GM21360 (cell line): ENCODE measurements around the gene STC2.
"Not testable (repeated sequence)": the region's sequence is repeated elsewhere in the genome, so short reads cannot be mapped to it uniquely, and the experiment has no call there.

ENCODE experiments used
- ATAC-seq: cut with Tn5 transposase; IDR thresholded peaks from one replicate; pipeline ENCODE4 v1.9.1; 2021; ENCODE audit warnings: mild to moderate bottlenecking, moderate library complexity; ENCODE audit not compliant: unreplicated experiment

STC2 gene, protein sequence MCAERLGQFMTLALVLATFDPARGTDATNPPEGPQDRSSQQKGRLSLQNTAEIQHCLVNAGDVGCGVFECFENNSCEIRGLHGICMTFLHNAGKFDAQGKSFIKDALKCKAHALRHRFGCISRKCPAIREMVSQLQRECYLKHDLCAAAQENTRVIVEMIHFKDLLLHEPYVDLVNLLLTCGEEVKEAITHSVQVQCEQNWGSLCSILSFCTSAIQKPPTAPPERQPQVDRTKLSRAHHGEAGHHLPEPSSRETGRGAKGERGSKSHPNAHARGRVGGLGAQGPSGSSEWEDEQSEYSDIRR

DNA sequence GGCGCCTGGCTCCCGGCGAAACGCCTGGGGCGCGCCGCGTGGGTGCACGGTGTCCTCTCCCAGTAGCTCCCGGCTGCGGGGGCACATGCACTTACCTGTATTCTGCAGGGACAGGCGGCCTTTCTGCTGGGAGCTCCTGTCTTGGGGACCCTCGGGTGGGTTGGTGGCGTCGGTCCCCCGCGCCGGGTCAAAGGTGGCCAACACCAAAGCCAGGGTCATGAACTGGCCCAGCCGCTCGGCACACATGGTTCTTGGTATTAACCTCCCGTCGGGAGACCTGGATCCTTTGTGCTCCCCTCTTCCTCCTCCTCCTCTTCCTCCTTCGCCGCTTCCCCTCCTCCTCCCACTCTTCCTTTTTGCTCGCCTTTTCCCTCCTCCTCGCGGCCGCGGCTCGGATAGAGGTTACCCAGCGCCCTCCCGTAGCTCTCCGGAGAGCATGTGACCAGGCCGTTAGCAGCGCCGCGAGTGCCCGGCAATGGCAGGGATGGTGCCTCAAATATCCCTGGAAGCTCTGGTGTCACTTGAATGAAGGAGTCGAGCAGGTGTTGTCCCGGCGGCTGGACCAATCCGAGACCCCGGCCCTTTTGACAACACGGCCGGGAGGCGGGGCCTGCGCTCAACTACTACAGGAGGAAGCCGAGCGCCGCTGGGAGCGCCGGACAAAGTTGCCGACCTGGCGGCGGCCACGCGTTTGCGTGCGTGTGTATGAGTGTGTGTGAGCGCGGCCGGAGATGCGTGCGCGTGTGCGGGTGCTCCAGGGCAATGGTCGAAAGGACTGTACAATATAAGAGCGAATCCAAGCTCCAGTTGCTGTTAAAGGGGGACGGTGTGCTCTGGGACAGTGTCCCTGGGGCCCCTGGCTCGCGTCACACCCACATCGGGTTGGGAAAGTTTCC lies at the start of gene STC2:
TSS of gene STC2 (minus strand) at position 467 of the 896 bp plus-strand sequence. CDS start at position 246, 221 bp downstream.
- peak; percentile 54 for ATAC-seq

- no peak for ATAC-seq
These were observed 43.2 kb upstream of the STC2 start for GRCh38 chr5:173371400-173371799.

GRCh38 chr5:173363406-173363805 lies 35.2 kb upstream of the STC2 start:
- not testable (repeated sequence) for ATAC-seq

DNA sequence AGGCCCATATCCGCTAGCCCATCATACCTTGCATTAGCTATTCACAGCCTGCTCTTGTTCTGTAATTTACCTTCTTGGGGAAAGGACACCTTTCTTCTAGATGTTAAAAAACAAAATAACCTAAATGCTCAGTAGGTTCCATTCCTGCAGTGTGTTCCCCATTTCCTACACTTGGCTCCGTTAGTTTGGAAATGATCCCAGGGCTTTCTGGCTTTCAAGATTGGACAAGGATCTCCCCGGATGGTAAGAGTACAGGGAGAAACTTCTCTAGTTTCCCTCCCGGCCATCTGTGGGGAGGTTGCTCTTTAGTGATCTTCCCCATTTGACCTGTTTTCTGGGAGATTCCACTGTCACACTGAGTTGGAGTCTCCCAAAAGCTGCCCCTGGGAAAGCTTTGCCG lies 27.3 kb upstream of the STC2 start:
- ATAC-seq: no peak

DNA sequence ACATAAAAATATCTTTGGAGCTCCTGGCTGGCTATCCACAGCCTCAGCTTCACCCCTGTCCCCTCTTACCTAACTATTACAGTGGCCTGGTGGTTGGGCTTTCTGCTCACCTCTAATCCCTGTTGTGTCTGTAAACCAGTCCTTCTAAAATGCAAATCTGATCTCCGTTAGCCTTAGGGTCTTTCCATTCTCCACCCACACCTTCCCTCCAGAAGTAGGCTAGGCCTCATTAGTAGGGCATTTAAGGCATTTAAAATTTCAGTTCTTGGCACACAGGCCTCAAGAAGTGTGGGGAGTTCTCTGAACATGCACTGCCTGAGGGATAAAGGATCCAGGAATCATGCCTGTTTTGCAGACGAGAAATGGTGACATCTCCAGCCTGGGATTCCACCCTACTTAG lies 26.4 kb upstream of the STC2 start:
- ATAC-seq: no peak

DNA sequence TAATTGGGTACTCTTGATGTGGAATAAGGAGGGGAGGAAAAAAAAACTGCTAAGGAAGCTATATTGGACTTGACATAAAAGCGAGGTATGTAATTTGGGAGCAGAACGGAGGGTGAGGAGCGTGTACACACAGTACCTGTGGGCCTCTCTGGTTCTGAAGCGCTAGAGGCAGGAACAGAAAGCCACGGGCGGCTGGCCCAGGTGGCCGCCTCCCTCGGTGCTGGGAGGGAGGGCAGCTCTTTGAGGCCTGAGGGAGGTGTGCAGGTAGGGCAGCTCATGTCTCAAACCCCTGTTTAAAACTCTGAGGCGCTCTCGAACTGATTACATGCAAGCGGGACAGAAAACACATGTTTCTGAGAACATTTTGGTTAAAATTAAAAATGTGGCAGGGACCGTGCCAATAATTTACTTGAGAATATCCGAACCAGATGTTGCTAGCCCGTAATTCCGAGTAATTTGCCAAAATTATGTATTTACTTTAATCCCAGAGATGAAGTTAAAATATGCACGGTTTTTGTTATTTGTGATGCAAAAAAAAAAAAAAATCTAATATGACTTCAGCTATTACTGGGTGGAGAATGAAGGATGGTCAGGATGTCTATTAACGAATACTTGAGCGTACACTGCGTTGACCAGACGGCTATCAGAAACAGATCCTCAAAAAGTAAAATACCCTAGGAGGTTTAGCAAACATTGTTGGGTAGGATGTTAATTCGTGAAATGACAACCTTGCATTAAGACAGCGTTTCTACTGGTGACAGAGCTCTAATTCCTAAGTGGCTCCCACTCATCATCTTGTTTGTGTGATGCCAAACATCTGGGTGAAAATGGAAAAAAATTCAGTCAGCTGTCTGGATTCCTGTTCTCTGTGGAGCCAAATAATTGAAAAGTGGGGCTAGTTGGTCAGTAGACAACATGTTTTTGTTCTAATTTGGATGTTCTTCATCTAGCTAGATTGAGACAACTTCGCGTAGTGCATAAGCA lies 24.4 kb upstream of the STC2 start:
- ATAC-seq: no peak

DNA sequence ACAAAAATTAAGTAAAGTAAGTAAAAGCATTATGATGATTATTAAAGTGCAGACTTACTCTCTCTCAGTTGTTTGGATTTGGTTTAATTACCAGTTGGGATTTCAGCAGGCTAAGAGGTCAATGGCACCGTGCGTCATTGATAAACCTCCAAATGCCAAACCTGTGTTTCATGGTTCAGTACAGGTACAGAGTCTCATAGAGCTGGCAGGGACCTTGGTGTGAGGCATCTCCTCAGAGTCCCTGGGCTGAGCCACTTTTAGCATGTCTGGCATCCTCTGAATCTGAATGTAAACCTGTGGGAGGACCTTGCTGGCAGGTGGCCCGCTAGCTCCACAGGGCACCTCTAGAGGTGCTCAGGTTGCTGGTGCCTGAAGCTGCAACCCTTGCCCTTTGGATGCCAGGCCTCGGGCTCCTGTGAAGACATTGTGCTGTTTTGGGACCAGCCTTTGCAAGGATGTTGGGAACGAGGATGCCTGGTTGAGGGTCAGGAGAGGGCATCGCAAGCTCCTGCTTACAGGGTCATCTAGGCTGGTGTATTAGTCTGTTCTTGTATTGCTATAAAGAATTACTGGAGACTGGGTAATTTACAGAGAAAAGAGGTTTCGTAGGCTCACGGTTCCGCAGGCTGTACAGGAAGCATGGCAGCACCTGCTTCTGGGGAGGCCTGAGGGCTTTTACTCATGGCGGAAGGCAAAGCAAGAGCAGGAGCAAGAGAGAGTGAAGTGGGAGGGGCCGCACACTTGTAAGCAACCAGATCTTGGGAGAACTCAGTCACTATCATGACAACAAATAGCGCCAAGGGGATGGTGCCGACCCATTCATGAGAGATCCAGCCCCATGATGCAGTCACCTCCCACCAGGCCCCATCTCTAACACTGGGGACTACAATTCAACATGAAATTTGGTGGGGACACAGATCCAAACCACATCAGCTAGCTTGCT lies 14.9 kb upstream of the STC2 start:
- ATAC-seq: no peak

DNA sequence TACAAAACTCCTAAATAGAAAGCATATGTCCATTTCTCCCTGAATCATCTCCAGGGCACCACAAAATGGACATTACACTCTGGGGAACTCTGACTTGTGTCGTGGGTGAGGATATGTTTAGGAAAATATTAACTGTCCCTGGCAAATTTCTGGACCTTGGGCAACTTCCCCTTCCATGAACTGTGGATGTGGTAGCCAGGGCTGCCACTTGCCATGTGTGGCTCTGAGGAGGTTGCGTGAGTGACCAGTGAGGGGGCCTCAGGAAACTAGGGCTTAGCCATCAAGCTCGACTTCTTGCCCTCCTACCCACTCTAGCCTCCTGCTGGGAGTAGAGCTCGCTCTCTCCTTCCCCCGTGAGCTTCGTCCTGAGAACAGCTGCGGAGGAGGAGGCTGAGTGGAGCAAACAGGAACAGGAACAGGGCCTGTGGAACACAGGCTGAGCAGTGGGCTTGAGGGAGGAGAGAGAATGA lies 13.8 kb upstream of the STC2 start:
- ATAC-seq: no peak

GRCh38 chr5:173340984-173341383 lies 12.8 kb upstream of the STC2 start:
- no peak for ATAC-seq

DNA sequence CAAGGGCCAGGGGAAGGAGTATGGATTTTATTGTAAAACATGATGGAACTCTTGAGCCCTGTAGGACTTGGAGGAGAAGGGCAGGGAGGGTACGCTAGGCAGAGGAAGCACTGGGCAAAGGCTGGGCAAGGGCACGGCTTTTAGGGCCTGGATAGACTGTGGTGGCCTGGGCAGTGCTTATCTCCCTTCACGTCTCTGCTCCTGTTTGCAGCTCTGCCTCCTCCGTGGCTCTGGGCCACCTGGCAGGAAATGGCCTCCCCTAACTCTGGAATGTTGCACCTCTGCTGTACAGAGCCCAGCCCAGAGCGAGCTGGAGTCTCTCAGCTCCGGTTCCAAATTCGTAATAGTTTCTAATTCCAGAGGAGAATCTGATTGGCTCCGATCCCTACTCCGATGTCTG lies 12.2 kb upstream of the STC2 start:
- no peak for ATAC-seq

DNA sequence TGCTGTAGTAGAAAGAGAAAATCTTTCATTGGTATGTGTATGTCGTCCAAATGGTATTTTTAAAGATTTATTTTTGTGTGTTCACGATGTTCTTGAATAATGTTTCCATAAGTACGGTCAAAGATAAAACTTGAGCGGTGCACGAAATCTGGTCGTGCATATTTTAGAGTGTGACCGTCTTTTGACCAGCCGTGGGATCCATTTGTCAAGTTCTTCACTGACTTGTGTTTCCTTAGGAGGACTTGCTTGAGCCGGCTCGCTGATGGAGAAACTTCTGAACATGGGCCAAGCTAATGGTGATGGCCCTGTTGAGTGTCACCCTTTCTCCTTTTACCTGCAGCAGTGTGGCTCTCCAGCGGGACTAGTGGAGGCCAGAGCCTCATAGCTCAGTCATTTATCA lies 11.1 kb upstream of the STC2 start:
- ATAC-seq: no peak

GRCh38 chr5:173338380-173339015 lies 10.3 kb upstream of the STC2 start:
- no peak for ATAC-seq

- ATAC-seq: no peak
These were observed 6.6 kb upstream of the STC2 start for GRCh38 chr5:173334808-173335207.

- no peak for ATAC-seq
These were observed 5.9 kb upstream of the STC2 start for GRCh38 chr5:173333925-173334661.

GRCh38 chr5:173331956-173332479 lies 3.8 kb upstream of the STC2 start:
- peak; percentile 65 for ATAC-seq

GRCh38 chr5:173331287-173331686 lies 3.1 kb upstream of the STC2 start:
- ATAC-seq: no peak

DNA sequence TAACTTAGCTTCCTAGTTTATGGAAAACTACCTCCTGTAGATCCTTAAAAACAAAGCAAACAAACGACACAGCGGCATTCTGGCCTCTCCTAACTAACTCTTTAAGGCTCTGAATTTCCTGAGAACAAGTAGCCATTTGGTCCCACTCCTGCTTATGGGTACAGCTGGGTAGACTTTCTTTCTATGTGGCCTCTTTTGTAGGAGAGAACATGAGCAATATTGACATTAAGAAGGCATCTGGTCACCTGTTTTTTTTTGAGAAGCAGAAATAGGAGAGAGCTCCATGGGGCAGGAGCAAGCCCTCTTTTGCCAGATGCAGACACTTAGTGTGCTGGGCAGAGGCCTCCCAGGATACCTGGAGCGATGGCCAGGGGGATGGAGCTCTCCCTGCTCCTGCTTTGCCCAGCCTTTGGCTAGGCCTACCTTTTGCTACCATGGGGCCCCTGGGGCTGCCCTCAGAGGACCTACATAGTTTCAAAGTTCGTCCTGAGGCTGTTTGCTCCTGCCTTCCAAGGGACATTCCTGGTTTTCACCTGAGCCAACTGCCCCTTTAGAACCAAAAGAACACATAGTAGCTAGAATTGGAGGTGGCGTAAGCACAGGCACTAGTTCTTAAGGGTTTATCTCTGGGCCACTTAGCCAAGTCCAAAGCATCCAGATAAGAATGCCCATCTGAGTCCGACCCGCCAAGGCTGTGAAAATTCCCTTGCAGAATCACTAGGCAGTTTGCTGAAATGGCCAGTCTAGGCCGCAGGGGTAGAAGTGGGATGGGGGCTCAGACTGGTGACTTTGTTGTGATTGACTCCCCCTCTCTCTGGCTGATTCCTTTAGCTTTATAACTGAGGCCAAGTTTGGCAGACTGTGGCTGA lies 2.4 kb upstream of the STC2 start:
- no peak for ATAC-seq
